Erythroblast (primary cell): ENCODE results near the gene NOL9.

Source experiments
- GATA1 ChIP-seq: IDR thresholded peaks from 2 replicates; pipeline ENCODE4 v1.6.1; 2011; ENCODE audit warnings: low read depth, mild to moderate bottlenecking, control low read depth, low read length, moderate library complexity
- POLR2A ChIP-seq: IDR thresholded peaks from 2 replicates; pipeline ENCODE4 v1.6.1; 2011; ENCODE audit warnings: mild to moderate bottlenecking, low read length

GRCh38 chr1:6585841-6586240, 31.5 kb upstream of the NOL9 start:
- no peak for TF ChIP-seq POLR2A
- no peak for TF ChIP-seq GATA1
